Smooth muscle cell (in vitro differentiated cells): ENCODE data around the gene USP33. TPM values are rescaled to one million over a fixed set of nuclear protein-coding genes. Genes with fewer than 3 reads are reported as not detected.

Experiments
- DNase-seq: peaks from one replicate; lab custom pipeline; 2025; ENCODE audit not compliant: unreplicated experiment; lab: John Stamatoyannopoulos, UW
- H2AFZ ChIP-seq: fragments of 200-600 bp; sonication (generic); 2 replicates; pipeline ENCODE4 v1.6.0; 2016; ENCODE audit warnings: antibody characterized with exemption, low read depth, mild to moderate bottlenecking
- H3F3A ChIP-seq: fragments of 200-600 bp; sonication (generic); 2 replicates; pipeline ENCODE4 v1.6.0; 2017; ENCODE audit warnings: antibody characterized with exemption, low read depth
- H3K27ac ChIP-seq: fragments of 200-600 bp; sonication (generic); 2 replicates; pipeline ENCODE4 v1.5.1; 2016; ENCODE audit warnings: low read depth, mild to moderate bottlenecking
- H3K27me3 ChIP-seq: fragments of 200-600 bp; sonication (generic); 2 replicates; pipeline ENCODE4 v1.6.1; 2016; ENCODE audit warnings: low read depth, mild to moderate bottlenecking
- H3K36me3 ChIP-seq: fragments of 200-600 bp; sonication (generic); 2 replicates; pipeline ENCODE4 v1.5.1; 2016; ENCODE audit warnings: low read depth
- H3K4me1 ChIP-seq: fragments of 200-600 bp; sonication (generic); 2 replicates; pipeline ENCODE4 v1.5.1; 2016; ENCODE audit warnings: low read depth
- H3K4me2 ChIP-seq: fragments of 200-600 bp; sonication (generic); 2 replicates; pipeline ENCODE4 v1.6.0; 2016; ENCODE audit warnings: mild to moderate bottlenecking
- H3K4me3 ChIP-seq: fragments of 200-600 bp; sonication (generic); 2 replicates; pipeline ENCODE4 v1.5.1; 2016; ENCODE audit warnings: mild to moderate bottlenecking
- H3K79me2 ChIP-seq: fragments of 200-600 bp; sonication (generic); 2 replicates; pipeline ENCODE4 v1.6.0; 2016; ENCODE audit warnings: low read depth, mild to moderate bottlenecking
- H3K9ac ChIP-seq: fragments of 200-600 bp; sonication (generic); 2 replicates; pipeline ENCODE4 v1.6.0; 2016; ENCODE audit warnings: low read depth
- H3K9me3 ChIP-seq: fragments of 200-600 bp; sonication (generic); replicated peaks from 2 replicates; pipeline ENCODE4 v1.5.1; 2016; ENCODE audit warnings: low read depth
- H4K20me1 ChIP-seq: fragments of 200-600 bp; sonication (generic); 2 replicates; pipeline ENCODE4 v1.6.0; 2016; ENCODE audit warnings: low read depth
- WGBS: methylation state at CpG from one replicate; pipeline ENCODE4 v1.1.7; 2016; ENCODE audit warnings: low lambda C conversion rate; 5-methylcytosine and 5-hydroxymethylcytosine counted together
- polyA plus RNA-seq: library from polyadenylated mRNA; unstranded; fragments of >200 nt; fragmentation: Nextera tagmentation; extraction: Ambion mirVana; gene quantifications from 2 replicates; pipeline ENCODE4 v1.2.1, GENCODE V29; 2016
- total RNA-seq: library from RNA; depleted of rRNA; stranded (reverse); fragments of >200 nt; gene quantifications from 2 replicates; pipeline ENCODE4 v1.2.3, GENCODE V29; 2014
- TF ChIP-seq, protein P1 (sequence below): fragments of 200-600 bp; sonication (generic); IDR thresholded peaks from 2 replicates; pipeline ENCODE4 v1.5.1; 2017; ENCODE audit warnings: borderline replicate concordance, mild to moderate bottlenecking, antibody characterized with exemption; ENCODE audit not compliant: insufficient read depth, poor library complexity, severe bottlenecking

Gene USP33
- total and polyA plus RNA-seq, 2 experiments from 2014 or later, result 26.4 to 41.3 TPM

DNA sequence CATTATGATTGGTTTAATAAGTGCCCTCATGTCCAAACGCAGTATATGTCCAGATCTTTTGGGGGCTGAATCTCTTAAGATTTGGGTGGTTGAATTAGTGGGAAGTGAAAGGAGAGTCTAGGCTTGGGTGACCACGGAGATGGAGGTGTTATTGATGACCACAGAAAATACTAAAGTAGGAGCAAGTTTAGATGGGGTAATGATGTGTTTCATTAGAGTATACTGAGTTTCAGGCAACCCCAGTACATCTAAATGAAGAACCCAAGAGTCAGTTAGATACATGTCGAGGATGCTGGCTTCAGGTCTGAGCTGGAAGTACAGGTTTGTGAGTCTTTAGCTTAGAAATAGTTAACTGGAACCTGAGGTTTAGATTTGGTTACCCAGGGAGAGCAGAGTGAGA, 70.7 kb downstream of the USP33 start:
- H3K9ac ChIP-seq, result no peak overlapping the region
- H3K36me3 ChIP-seq, result no peaks in the 10 kb centered on the region
- 91% methylated on average over 3 of the region's 3 CpGs for WGBS
- H4K20me1 ChIP-seq, result no peaks in the 10 kb centered on the region
- TF ChIP-seq, protein P1, sequence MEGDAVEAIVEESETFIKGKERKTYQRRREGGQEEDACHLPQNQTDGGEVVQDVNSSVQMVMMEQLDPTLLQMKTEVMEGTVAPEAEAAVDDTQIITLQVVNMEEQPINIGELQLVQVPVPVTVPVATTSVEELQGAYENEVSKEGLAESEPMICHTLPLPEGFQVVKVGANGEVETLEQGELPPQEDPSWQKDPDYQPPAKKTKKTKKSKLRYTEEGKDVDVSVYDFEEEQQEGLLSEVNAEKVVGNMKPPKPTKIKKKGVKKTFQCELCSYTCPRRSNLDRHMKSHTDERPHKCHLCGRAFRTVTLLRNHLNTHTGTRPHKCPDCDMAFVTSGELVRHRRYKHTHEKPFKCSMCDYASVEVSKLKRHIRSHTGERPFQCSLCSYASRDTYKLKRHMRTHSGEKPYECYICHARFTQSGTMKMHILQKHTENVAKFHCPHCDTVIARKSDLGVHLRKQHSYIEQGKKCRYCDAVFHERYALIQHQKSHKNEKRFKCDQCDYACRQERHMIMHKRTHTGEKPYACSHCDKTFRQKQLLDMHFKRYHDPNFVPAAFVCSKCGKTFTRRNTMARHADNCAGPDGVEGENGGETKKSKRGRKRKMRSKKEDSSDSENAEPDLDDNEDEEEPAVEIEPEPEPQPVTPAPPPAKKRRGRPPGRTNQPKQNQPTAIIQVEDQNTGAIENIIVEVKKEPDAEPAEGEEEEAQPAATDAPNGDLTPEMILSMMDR, result no peak
- no peaks in the 10 kb centered on the region for H3K27me3 ChIP-seq
- H2AFZ ChIP-seq, result no peak overlapping the region
- H3K79me2 ChIP-seq, result no peaks in the 10 kb centered on the region
- peaks cover 6% of the 10 kb centered on the region for H3K4me1 ChIP-seq
- no peak overlapping the region for H3K27ac ChIP-seq
- no peaks in the 10 kb centered on the region for H3K9me3 ChIP-seq
- H3K4me2 ChIP-seq, result no peak overlapping the region
- H3K4me3 ChIP-seq, result no peak overlapping the region
- peaks cover 8% of the 10 kb centered on the region for H3F3A ChIP-seq
- no peak for DNase-seq

DNA sequence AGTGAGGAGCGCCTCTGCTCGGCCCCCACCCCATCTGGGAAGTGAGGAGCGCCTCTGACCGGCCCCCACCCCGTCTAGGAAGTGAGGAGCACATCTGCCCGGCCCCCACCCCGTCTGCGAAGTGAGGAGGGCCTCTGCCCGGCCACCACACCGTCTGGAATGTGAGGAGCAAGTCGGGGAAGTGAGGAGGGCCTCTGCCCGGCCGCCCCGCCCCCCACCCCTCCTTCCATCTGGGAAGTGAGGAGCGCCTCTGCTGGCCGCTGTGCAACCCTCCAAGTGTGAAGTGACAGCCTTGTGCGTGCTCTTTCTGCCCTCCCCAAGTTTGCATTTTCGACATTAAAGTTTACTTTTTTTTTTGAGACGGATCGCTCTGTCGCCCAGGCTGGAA, 72.1 kb downstream of the USP33 start:
- H3K4me2 ChIP-seq, result peak overlapping the region; percentile 31
- H3F3A ChIP-seq, result peaks cover 11% of the 10 kb centered on the region
- H3K4me1 ChIP-seq, result peaks cover 8% of the 10 kb centered on the region
- no peak for DNase-seq
- no peaks in the 10 kb centered on the region for H4K20me1 ChIP-seq
- H2AFZ ChIP-seq, result no peak overlapping the region
- H3K9ac ChIP-seq, result no peak overlapping the region
- no peaks in the 10 kb centered on the region for H3K27me3 ChIP-seq
- no peak overlapping the region for H3K27ac ChIP-seq
- H3K4me3 ChIP-seq, result peak overlapping the region; percentile 31
- TF ChIP-seq, protein P1, result peak; percentile 26
- no peaks in the 10 kb centered on the region for H3K9me3 ChIP-seq
- H3K36me3 ChIP-seq, result no peaks in the 10 kb centered on the region
- no peaks in the 10 kb centered on the region for H3K79me2 ChIP-seq
- WGBS, result 33% methylated on average over 20 of the region's 21 CpGs

DNA sequence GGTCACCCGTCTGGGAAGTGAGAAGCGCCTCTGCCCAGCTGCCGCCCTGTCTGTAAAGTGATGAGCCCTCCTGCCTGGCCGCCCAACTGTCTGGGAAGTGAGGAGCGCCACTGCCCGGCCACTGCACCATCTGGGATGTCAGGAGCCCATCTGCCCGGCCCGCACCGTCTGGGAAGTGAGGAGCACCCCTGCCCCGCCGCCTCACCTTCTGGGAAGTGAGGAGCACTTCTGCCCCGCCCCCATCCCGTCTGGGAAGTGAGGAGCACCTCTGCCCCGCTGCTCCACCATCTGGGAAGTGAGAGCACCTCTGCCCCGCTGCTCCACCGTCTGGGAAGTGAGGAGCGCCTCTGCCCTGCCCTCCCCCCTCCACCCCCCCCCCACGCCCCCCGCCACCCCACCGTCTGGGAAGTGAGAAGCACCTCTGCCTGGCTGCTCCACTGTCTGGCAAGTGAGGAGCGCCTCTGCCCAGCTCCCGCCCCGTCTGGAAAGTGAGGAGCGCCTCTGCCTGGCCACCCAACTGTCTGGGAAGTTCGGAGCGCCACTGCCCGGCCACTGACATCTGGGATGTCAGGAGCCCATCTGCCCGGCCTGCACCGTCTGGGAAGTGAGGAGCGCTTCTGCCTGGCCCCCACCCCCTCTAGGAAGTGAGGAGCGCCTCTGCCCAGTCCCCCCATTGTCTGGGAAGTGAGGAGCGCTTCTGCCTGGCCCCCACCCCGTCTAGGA, 72.7 kb downstream of the USP33 start:
- Histone ChIP-seq H3K4me2 (no peak overlapping the region), H3K79me2 (peaks cover 2% of the 10 kb centered on the region), H3F3A (peaks cover 11% of the 10 kb centered on the region), H4K20me1 (no peaks in the 10 kb centered on the region), H2AFZ (no peak overlapping the region), H3K4me1 (peaks cover 8% of the 10 kb centered on the region), H3K27me3 (no peaks in the 10 kb centered on the region), H3K36me3 (no peaks in the 10 kb centered on the region), H3K4me3 (no peak overlapping the region), H3K27ac (no peak overlapping the region), H3K9me3 (no peaks in the 10 kb centered on the region), H3K9ac (no peak overlapping the region)
- 90% methylated on average over 26 of the region's 33 CpGs for WGBS
- DNase-seq, result no peak
- TF ChIP-seq, protein P1, result no peak
